ENCODE measurements around the gene KMT2C. TPM values are rescaled to one million over a fixed set of nuclear protein-coding genes. Genes with fewer than 3 reads are reported as not detected.

KMT2C gene
- total and polyA plus RNA-seq, 4 donors, result 6.3 to 35.3 (median 19.3) TPM

DNA sequence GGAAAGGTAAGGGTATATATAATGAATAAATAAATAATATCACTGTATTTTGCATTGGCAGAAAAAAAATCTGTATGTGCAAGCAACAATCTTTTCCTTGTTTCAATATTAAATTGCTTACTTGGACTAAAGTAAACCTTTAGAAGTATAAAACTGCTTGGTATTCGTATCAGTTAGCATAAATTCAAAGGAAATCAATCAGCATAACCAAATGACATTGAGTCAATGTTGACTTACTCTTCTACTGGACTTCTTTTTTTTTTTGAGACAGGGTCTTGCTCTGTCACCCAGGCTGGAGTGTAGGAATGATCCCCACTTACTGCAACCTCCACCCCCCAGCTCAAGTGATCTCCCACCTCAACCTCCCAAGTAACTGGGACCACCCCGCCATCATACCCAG, 42.3 kb upstream of the KMT2C start:
- no peaks in the 10 kb centered on the region for H3K36me3 ChIP-seq (ENCODE audit: control insufficient read depth in 4 of 4, insufficient read depth in 3 of 4, low read depth in 1 of 4, low read length in 3 of 4)
- no peaks in the 10 kb centered on the region for H3K4me1 ChIP-seq (ENCODE audit: control insufficient read depth in 4 of 4, insufficient read depth in 4 of 4, low read length in 3 of 4)
- no peaks in the 10 kb centered on the region for H3K9me3 ChIP-seq (ENCODE audit: control insufficient read depth in 4 of 4, low read length in 3 of 4)
- WGBS, result 88% methylated on average over 2 of the region's 2 CpGs
- H3K27me3 ChIP-seq (ENCODE audit: control insufficient read depth in 4 of 4, insufficient read depth in 4 of 4, low read length in 3 of 4), result no peaks in the 10 kb centered on the region
- H3K27ac ChIP-seq (ENCODE audit: low read depth in 1 of 2, low read length in 2 of 2), result no peak overlapping the region
- H3K4me3 ChIP-seq (ENCODE audit: low read depth in 1 of 3, low read length in 3 of 3), result no peak overlapping the region
- DNase-seq (ENCODE audit: low spot score), result no peak
- no peak overlapping the region for H3K9ac ChIP-seq (ENCODE audit: low read depth in 1 of 2, low read length in 2 of 2)
- TF ChIP-seq NR2F2 (IDR thresholded peaks at IDR 0.05), result no peak
- no peak for TF ChIP-seq HNF4A (conservative IDR thresholded peaks at IDR 0.05)

DNA sequence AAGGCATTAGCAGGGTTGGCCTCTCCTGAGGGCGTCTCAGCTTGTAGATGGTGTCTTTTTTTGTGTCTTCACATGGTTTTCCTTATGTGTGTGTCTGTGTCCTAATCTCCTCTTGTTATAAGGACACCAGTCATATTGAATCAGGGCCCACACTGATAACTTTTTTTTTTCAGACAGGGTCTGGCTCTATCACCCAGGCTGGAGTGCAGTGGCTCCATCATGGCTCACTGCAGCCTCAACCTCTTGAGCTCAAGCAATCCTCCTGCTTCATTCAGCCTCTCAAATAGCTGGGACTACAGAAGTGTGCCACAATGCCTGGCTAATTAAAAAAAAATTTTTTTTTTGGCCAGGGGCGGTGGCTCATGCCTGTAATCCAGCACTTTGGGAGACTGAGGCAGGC, 41.3 kb upstream of the KMT2C start:
- TF ChIP-seq FOXA1 (IDR thresholded peaks at IDR 0.05) (no peak), GABPA (IDR thresholded peaks at IDR 0.05 in 1 of 2, conservative IDR thresholded peaks at IDR 0.05 in 1 of 2) (no peak), EGR1 (IDR thresholded peaks at IDR 0.05; ENCODE audit: low read depth in 2 of 2) (no peak), ZBTB33 (IDR thresholded peaks at IDR 0.05) (no peak), RXRA (IDR thresholded peaks at IDR 0.05) (no peak), RAD21 (IDR thresholded peaks at IDR 0.05) (no peak), HNF4A (conservative IDR thresholded peaks at IDR 0.05) (no peak), FOXA2 (IDR thresholded peaks at IDR 0.05) (no peak), HNF4G (IDR thresholded peaks at IDR 0.05) (no peak), SP1 (IDR thresholded peaks at IDR 0.05) (no peak), TAF1 (conservative IDR thresholded peaks at IDR 0.05) (no peak), YY1 (IDR thresholded peaks at IDR 0.05) (no peak), CTCF (IDR thresholded peaks at IDR 0.05; ENCODE audit: low read depth, low read length, missing input control) (no peak), MAX (IDR thresholded peaks at IDR 0.05) (no peak)
- TF ChIP-seq, protein P1, sequence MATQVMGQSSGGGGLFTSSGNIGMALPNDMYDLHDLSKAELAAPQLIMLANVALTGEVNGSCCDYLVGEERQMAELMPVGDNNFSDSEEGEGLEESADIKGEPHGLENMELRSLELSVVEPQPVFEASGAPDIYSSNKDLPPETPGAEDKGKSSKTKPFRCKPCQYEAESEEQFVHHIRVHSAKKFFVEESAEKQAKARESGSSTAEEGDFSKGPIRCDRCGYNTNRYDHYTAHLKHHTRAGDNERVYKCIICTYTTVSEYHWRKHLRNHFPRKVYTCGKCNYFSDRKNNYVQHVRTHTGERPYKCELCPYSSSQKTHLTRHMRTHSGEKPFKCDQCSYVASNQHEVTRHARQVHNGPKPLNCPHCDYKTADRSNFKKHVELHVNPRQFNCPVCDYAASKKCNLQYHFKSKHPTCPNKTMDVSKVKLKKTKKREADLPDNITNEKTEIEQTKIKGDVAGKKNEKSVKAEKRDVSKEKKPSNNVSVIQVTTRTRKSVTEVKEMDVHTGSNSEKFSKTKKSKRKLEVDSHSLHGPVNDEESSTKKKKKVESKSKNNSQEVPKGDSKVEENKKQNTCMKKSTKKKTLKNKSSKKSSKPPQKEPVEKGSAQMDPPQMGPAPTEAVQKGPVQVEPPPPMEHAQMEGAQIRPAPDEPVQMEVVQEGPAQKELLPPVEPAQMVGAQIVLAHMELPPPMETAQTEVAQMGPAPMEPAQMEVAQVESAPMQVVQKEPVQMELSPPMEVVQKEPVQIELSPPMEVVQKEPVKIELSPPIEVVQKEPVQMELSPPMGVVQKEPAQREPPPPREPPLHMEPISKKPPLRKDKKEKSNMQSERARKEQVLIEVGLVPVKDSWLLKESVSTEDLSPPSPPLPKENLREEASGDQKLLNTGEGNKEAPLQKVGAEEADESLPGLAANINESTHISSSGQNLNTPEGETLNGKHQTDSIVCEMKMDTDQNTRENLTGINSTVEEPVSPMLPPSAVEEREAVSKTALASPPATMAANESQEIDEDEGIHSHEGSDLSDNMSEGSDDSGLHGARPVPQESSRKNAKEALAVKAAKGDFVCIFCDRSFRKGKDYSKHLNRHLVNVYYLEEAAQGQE (IDR thresholded peaks at IDR 0.05), result no peak
- WGBS, result 97% methylated on average over 2 of the region's 2 CpGs
- H3K4me1 ChIP-seq (ENCODE audit: control insufficient read depth in 4 of 4, insufficient read depth in 4 of 4, low read length in 3 of 4), result no peaks in the 10 kb centered on the region
- no peak overlapping the region for H3K4me3 ChIP-seq (ENCODE audit: low read depth in 1 of 3, low read length in 3 of 3)
- no peak overlapping the region for H3K27ac ChIP-seq (ENCODE audit: low read depth in 1 of 2, low read length in 2 of 2)
- no peaks in the 10 kb centered on the region for H3K27me3 ChIP-seq (ENCODE audit: control insufficient read depth in 4 of 4, insufficient read depth in 4 of 4, low read length in 3 of 4)
- no peak for DNase-seq (ENCODE audit: low spot score)
- H3K9ac ChIP-seq (ENCODE audit: low read depth in 1 of 2, low read length in 2 of 2), result no peak overlapping the region
- H3K9me3 ChIP-seq (ENCODE audit: control insufficient read depth in 4 of 4, low read length in 3 of 4), result no peaks in the 10 kb centered on the region
- H3K36me3 ChIP-seq (ENCODE audit: control insufficient read depth in 4 of 4, insufficient read depth in 3 of 4, low read depth in 1 of 4, low read length in 3 of 4), result no peaks in the 10 kb centered on the region

All from liver (tissue), 9 donors.